CD4-positive, alpha-beta T cell treated with Interleukin-17A for 1 hour (primary cell): ENCODE results near the gene CRY1.
"Not testable (repeated sequence)": the region's sequence is repeated elsewhere in the genome, so short reads cannot be mapped to it uniquely, and the experiment has no call there.

Source experiments
- DNase-seq: peaks from one replicate; pipeline ENCODE4 v3.0.0-alpha.2; 2020

CRY1 gene

GRCh38 chr12:107093417-107094182 is at the start of gene CRY1:
Gene CRY1, minus strand, starts transcription at chr12:107093549. Its CDS starts 588 bp downstream, at chr12:107092961.
- DNase-seq: peak; percentile 93

DNA sequence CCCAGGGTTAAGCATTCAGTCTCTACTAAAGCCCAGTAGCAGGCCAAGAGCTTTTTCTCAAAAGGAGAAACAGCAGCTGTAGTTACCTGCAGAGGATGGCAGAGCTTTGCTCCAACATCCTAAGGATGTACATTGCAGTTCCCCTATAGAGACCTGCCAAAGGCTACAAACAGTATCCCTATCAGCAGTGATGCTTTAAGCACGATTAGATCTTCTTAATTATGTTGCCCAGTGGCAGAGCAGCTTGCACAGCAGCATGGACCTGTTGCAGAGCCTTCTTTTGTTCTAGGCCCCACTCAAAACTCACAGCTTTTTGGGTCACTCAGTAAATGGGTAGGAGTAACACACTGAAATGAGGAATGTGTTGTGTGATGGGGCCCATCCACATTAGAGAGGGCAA is 46.4 kb upstream of the CRY1 start:
- no peak for DNase-seq

DNA sequence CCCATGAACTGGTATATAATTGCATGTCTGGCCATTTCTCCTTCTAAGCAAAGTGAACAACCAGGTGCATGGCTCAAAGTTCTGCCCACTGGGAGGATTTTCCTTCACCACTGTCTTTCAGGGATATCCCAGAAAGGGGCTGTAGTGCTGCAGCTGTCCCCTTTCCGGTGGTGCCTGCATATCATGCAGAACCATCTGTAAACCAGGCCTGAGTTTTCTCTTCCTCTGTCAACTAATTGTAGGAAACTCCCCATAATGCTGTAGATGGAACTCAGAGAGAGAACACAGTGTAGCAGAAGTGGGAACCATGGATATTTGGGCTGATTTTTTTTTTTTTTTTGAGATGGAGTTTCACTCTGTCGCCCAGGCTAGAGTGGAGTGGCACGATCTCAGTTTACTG is 45.6 kb upstream of the CRY1 start:
- no peak for DNase-seq

- no peak for DNase-seq
Observed at GRCh38 chr12:107135177-107135576, 41.8 kb upstream of the CRY1 start.

GRCh38 chr12:107134558-107134957 is 41.2 kb upstream of the CRY1 start:
- peak; percentile 43 for DNase-seq

DNA sequence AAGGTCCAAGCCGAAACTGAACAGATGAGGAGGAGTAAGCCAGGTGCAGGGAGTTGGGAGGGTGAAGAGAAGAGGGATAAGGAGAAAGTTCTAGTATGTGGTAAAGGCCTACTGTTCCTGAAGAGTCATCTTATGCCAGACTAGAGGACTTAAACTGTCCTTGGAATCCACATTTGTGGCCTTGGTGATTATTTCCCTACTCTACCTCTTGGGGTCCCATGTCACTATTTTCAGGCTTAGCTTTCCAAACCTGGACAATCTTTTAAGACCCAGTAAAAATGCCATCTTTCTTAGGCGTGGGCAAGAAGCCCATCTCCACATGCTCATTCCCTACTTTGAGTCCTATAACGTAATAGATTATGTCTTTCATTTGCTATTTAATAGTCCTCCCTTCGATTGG is 40.1 kb upstream of the CRY1 start:
- no peak for DNase-seq

DNA sequence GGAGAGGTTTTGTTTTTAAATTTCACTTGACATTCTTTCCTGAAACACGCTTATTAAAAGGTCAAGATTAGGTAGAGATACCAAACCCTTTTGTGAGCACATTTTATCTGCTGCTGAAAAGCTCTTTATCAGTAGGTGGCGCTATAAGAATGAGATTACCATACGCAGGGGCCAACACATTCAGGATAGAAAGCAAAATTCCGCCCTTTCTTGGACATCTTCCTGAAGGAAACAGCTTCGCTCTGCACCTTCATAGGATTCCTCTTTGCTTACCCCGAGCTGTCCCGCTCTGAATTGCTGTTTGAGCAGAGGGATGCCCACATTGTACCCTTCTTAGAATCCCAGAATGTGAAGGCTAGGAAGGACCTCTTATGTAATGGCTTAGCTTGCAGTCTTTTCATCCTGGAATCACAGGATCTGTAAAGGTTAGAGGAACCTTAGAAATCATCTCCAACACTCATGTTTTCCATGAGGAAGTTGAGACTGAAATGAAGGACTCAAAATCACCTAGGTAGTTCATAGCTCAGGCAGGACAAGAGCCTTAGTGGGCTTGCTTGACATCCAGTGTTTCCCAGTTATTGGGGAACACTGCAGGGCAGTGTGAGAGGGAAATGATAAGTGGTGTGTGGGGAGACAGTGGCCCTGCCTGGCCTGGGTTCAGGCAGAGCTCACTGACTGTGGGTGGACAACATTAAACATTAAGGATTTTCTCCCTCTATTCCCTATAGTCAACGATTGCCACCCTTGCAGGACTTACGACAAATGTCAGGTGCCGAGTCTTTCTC is 38.7 kb upstream of the CRY1 start:
- DNase-seq: peak; percentile 62

GRCh38 chr12:107130830-107131611 is 37.7 kb upstream of the CRY1 start:
- DNase-seq: no peak

GRCh38 chr12:107129315-107129930 is 36.1 kb upstream of the CRY1 start:
- DNase-seq: no peak

GRCh38 chr12:107127482-107128430 is 34.4 kb upstream of the CRY1 start:
- no peak for DNase-seq

DNA sequence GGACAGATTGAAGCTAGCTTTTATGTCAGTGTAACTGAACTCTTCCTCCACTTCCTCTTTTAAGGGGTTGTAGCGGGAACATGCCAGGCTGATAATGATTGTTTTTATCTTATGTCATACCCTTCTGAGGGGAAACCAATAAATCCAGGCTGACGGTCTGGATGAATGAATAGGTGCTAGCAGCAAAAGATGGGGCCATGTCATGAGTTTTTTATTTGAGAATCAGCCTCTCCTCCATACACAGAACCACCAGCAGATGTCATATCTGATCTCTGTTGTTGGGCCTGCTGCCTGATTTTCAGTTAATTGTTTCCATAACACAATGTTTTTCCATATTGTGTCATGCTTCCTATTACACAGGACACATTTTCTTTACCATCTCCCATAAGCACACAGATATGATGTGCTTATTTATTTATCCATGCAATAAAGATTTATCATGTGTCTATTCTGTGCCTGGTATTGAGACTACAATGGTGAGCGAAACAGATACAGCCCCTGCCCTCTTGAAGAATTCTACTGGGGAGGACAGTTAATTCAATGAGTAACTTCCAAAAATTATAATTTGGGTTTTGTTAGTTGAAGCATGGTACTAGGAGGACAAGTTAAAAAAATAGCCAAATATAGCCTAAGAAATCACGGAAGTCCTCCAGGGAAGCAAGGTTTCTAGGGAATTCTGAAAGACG is 33.6 kb upstream of the CRY1 start:
- DNase-seq: peak; percentile 7

DNA sequence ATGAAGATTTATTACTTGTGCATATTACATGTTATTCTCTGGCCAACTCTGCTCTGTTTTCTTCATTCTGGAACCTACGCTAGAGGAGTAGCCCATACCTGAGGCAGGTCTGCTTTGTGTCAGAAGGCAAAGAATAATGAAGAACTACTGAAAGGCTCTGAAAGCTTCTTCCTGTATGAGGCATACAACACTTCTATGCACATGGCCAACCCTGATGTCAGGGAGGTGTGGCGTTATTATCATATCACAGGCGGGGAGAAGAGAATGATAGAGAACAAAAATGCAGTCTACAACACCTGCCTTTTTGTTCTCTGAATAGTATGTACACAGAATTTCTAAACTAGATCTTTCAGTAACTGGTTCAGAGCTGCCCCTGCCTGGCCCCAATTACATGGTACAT is 32.5 kb upstream of the CRY1 start:
- no peak for DNase-seq

DNA sequence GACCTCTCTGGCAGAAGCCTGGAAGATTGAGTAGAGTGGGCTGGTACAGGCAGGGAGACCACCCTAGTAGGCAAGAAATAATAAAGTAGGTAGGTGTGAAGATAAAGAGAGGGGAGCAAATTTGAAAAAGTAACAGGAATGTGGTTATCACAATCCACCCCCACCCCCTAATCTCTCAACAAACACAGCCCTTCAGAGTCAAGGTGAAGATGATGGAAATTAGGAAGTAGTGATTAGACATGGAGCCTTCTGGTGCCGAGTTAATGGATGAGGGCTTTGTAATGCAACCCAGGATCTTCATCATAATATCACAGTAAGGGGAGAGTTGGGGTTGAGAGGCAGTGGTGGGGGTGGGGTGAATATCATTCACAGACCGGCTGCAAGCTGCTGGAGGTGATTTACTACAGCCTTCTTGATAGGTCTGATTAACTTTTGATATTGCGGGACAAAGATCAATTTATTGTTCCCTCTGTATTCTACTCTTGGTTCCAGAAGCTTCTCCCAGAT is 29.2 kb upstream of the CRY1 start:
- DNase-seq: no peak

DNA sequence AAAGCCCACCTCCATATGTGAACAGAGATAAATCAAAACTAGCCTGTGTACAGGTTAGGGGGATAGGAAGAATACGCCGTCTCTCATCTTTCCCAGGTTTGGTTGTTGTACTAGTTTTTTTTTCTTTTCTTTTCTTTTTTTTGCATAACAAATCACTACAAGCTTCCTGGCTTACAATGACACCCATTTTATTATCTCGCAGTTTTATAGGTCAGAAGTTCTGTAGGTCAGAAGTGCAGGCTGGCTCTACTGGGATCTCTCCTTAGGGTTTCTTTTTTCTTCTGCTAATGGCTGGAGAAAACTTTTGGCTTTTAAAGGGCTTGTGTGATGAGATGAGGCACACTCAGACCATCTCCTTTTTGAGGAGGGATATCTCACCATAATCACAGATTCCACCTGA is 25.7 kb upstream of the CRY1 start:
- DNase-seq: no peak

- no peak for DNase-seq
Observed at GRCh38 chr12:107118624-107119023, 25.3 kb upstream of the CRY1 start.

GRCh38 chr12:107115119-107115518 is 21.8 kb upstream of the CRY1 start:
- DNase-seq: no peak

DNA sequence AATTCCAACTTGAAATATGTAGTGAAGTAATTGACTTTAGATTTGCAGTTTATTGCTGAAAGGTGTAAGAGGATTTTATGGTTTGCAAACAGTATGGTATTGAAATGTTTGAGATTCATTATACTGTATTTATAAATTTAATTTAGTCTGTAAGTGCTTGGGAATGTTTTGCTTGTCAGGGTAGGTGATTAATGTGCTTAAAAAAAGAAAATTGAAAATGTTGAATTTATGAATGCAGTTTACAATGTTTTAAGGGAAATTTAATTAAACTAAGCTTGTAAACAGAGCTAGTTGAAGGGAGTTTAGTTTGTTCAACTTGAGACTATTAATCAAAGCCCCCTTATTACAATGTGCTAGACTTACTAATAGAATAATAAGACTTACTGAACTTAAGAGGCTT is 18.0 kb upstream of the CRY1 start:
- no peak for DNase-seq

DNA sequence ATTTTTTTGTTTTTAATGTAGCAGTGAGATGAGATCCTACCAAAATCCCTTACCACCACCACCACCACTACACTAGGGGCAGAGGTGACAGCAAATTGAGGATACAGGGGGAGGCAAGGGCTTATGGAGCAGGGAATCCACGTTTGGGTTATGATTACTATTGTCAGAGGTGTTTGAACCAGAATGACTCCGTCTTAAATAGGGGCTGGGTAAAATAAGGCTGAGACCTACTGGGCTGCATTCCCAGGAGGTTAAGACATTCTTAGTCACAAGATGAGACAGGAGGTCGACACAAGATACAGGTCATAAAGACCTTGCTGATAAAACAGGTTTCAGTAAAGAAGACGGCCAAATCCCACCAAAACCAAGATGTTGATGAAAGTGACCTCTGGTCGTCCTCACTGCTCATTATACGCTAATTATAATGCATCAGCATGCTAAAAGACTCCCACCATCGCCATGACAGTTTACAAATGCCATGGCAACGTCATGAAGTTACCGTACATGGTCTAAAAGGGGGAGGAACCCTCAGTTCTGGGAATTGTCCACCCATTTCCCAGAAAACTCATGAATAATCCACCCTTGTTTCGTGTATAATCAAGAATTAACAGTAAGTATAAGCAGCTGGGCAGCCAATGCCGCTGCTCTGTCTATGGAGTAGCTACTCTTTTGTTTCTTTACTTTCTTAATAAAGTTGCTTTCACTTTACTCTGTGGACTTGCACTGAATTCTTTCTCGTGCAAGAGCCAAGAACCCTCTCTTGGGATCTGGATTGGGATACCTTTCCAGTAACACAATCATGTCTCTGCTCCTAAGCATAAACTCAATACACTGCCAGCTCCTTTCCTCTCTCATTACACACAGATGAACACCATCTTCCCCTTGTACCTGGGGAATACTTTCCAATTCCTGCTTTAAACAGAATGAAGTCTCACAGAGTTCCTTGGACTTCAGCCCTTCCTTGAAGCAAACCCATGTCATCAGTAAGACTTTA is 16.7 kb upstream of the CRY1 start:
- no peak for DNase-seq

DNA sequence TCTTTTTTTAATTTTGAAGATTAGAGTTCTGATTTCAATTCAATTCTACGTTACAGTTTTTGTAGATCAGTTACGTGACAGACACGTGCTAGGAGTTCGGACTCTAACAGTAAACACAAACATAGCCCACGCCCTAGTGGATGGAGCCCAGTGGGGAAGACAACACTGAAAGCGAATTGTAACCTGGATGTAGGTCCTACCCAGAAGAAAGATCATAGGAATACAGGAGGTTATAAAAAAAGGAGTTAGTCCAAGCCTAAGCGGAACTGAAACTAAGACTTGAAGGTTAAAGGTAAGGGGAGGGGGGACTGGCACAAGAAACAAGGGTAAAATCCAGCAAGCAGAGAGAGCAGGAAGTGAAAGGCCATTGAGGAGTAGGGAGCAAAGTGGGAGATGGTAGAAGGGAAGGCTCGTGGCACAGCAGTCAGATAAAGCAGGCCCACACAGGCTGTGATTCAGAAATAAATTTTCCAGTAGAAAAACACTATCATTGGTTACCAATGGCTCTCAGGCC is 15.7 kb upstream of the CRY1 start:
- no peak for DNase-seq

DNA sequence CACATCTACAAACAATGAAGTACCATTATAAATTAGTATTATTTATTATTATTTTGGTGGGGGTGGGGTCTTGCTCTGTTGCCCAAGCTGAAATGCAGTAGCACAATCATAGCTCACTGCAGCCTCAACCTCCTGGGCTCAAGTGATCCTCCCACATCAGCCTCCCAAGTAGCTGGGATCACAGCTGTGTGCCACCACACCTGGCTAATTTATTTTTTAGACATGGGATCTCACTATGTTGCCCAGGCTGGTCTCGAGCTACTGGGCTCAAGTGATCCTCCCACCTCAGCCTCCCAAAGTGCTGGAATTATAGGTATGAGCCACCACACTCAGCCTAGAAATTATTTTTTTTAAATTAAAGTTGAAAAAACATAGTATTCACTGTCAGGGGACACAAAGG is 15.0 kb upstream of the CRY1 start:
- not testable (repeated sequence) for DNase-seq
